ENCODE measurements around the gene NDUFC2. TPM values are rescaled to one million over a fixed set of nuclear protein-coding genes. Genes with fewer than 3 reads are reported as not detected.
A peak's percentile ranks its signal among the peaks of the same experiment; 100 is the strongest.
"Not testable (repeated sequence)": the region's sequence is repeated elsewhere in the genome, so short reads cannot be mapped to it uniquely, and the experiment has no call there.

Gene NDUFC2
- total RNA-seq, 4 donors from 2014 or later, result 205 to 342 (median 228) TPM

GRCh38 chr11:78100261-78100660 lies 20.6 kb upstream of the NDUFC2 start:
- Histone ChIP-seq H3K27me3 (no peaks in the 10 kb centered on the region), H3K36me3 (no peaks in the 10 kb centered on the region), H3K4me1 (peaks cover 35 to 42% of the 10 kb centered on the region in 2 donors), H3K27ac (peak overlapping the region; percentile 62 to 81 (median 73)), H3K4me3 (replicated peaks in 1 of 3) (no peak overlapping the region), H3K9me3 (no peaks in the 10 kb centered on the region)
- intact Hi-C loops (cut with DNase I), result no loop called here
- peak; percentile 27 to 43 for DNase-seq
- TF ChIP-seq POLR2A (IDR thresholded peaks at IDR 0.05) (no peak), CTCF (IDR thresholded peaks at IDR 0.05) (no peak)
- 35 to 38% methylated on average over 5 of the region's 5 CpGs for WGBS, 2 donors

GRCh38 chr11:78099666-78100065 lies 20.0 kb upstream of the NDUFC2 start:
- Histone ChIP-seq H3K27ac (peak overlapping the region; percentile 62 to 81 (median 73)), H3K4me3 (replicated peaks in 1 of 3) (no peak overlapping the region), H3K4me1 (peaks cover 35 to 42% of the 10 kb centered on the region in 2 donors), H3K36me3 (no peaks in the 10 kb centered on the region), H3K27me3 (no peaks in the 10 kb centered on the region), H3K9me3 (no peaks in the 10 kb centered on the region)
- 37 to 51% methylated on average over 4 of the region's 4 CpGs for WGBS, 2 donors
- intact Hi-C loops (cut with DNase I), result no loop called here
- DNase-seq, result peak; percentile 72 to 73
- TF ChIP-seq POLR2A (IDR thresholded peaks at IDR 0.05), result no peak
- TF ChIP-seq CTCF (IDR thresholded peaks at IDR 0.05), result no peak

- peaks cover 35 to 42% of the 10 kb centered on the region in 2 donors for H3K4me1 ChIP-seq
- peak; percentile 85 for DNase-seq
- WGBS, 2 donors, result 51 to 52% methylated on average over 7 of the region's 7 CpGs
- no peaks in the 10 kb centered on the region for H3K27me3 ChIP-seq
- TF ChIP-seq POLR2A (IDR thresholded peaks at IDR 0.05) (no peak), CTCF (IDR thresholded peaks at IDR 0.05) (no peak)
- H3K9me3 ChIP-seq, result no peaks in the 10 kb centered on the region
- no peaks in the 10 kb centered on the region for H3K36me3 ChIP-seq
- intact Hi-C loops (cut with DNase I), result no loop called here
- H3K4me3 ChIP-seq (replicated peaks in 1 of 3), result no peak overlapping the region
- H3K27ac ChIP-seq, result peak overlapping the region; percentile 62 to 73 (median 69)
Observed at GRCh38 chr11:78097666-78098385, 18.2 kb upstream of the NDUFC2 start.

- Histone ChIP-seq H3K36me3 (no peaks in the 10 kb centered on the region), H3K27me3 (no peaks in the 10 kb centered on the region), H3K27ac (no peak overlapping the region), H3K4me1 (peaks cover 13 to 23% of the 10 kb centered on the region in 2 donors), H3K9me3 (no peaks in the 10 kb centered on the region), H3K4me3 (replicated peaks in 1 of 3) (no peak overlapping the region)
- DNase-seq, result no peak
- intact Hi-C loops (cut with DNase I), result no loop called here
- no peak for TF ChIP-seq POLR2A (IDR thresholded peaks at IDR 0.05)
- TF ChIP-seq CTCF (IDR thresholded peaks at IDR 0.05), result no peak
- WGBS, 2 donors, result 92% methylated on average over 2 of the region's 2 CpGs
Observed at GRCh38 chr11:78094250-78094649, 14.6 kb upstream of the NDUFC2 start.

GRCh38 chr11:78086521-78087074 lies 6.9 kb upstream of the NDUFC2 start:
- not testable (repeated sequence) for H3K4me1 ChIP-seq; H3K4me3 ChIP-seq (replicated peaks in 1 of 3); H3K27ac ChIP-seq; H3K9me3 ChIP-seq; DNase-seq; H3K36me3 ChIP-seq; H3K27me3 ChIP-seq
- 83 to 95% methylated on average over 6 of the region's 6 CpGs for WGBS, 2 donors
- intact Hi-C loops (cut with DNase I), result loop anchor here (10.0 kb wide), 1 partner anchor 338 kb away; no protein-coding TSS in a partner anchor
